Activated CD8-positive, alpha-beta T cell treated with anti-CD3 and anti-CD28 coated beads for 36 hours (primary cell): Measurements from ENCODE around the gene PLCL2. TPM values are rescaled to one million over a fixed set of nuclear protein-coding genes. Genes with fewer than 3 reads are reported as not detected.

Source experiments
- ATAC-seq: fragments of 200-7000 bp; cut with Tn5 transposase; one replicate; pipeline ENCODE4 v1.10.0; 2021; ENCODE audit warnings: mild to moderate bottlenecking, moderate library complexity
- CTCF ChIA-PET: fragments of 350-600 bp; sonication (Branson Sonifier 250); formaldehyde crosslinking; loops from one replicate; lab custom pipeline; 2021; ENCODE audit warnings: antibody characterized with exemption; lab: Charles Lee
- POLR2A ChIA-PET: fragments of 350-600 bp; sonication (Branson Sonifier 250); formaldehyde crosslinking; loops from one replicate; lab custom pipeline; 2021; ENCODE audit warnings: antibody characterized with exemption; lab: Charles Lee
- DNase-seq: peaks from one replicate; pipeline ENCODE4 v3.0.0-alpha.2; 2020
- H3K27ac Mint-ChIP-seq: one replicate; pipeline ENCODE4 v1.8.0; 2021; ENCODE audit warnings: mild to moderate bottlenecking, mixed read lengths
- H3K27me3 Mint-ChIP-seq: one replicate; pipeline ENCODE4 v1.8.0; 2021; ENCODE audit warnings: mixed read lengths
- H3K36me3 Mint-ChIP-seq: one replicate; pipeline ENCODE4 v1.8.0; 2021; ENCODE audit warnings: low read depth, mixed read lengths
- H3K4me1 Mint-ChIP-seq: one replicate; pipeline ENCODE4 v1.8.0; 2021; ENCODE audit warnings: low read depth, mixed read lengths
- H3K4me3 Mint-ChIP-seq: one replicate; pipeline ENCODE4 v1.8.0; 2021; ENCODE audit warnings: mild to moderate bottlenecking, moderate library complexity, mixed read lengths
- H3K9me3 Mint-ChIP-seq: one replicate; pipeline ENCODE4 v1.8.0; 2021; ENCODE audit warnings: mixed read lengths
- intact Hi-C: fragments of 100-400 bp; cut with micrococcal nuclease; formaldehyde crosslinking; loops from one replicate; pipeline ENCODE4 v1.10.0; 2022
- total RNA-seq, 2 experiments: library from RNA; stranded (reverse); gene quantifications; one replicate each; pipeline ENCODE4 v1.2.3, GENCODE V29; 2021
- TF ChIP-seq, protein P1 (sequence below): fragments of 200-600 bp; IDR thresholded peaks from one replicate; pipeline ENCODE4 v1.8.0; 2022; ENCODE audit warnings: antibody characterized with exemption, mild to moderate bottlenecking

PLCL2 gene
- total RNA-seq, 2 experiments from 2014 or later, result 19.4 to 19.7 TPM

GRCh38 chr3:17078926-17079465 is 194.2 kb downstream of the PLCL2 start:
- Mint-ChIP-seq H3K9me3 (peaks cover 5% of the 10 kb centered on the region), H3K36me3 (peaks cover 45% of the 10 kb centered on the region), H3K27me3 (no peaks in the 10 kb centered on the region), H3K4me1 (peaks cover 43% of the 10 kb centered on the region), H3K27ac (no peak overlapping the region), H3K4me3 (no peak overlapping the region)
- TF ChIP-seq, protein P1, sequence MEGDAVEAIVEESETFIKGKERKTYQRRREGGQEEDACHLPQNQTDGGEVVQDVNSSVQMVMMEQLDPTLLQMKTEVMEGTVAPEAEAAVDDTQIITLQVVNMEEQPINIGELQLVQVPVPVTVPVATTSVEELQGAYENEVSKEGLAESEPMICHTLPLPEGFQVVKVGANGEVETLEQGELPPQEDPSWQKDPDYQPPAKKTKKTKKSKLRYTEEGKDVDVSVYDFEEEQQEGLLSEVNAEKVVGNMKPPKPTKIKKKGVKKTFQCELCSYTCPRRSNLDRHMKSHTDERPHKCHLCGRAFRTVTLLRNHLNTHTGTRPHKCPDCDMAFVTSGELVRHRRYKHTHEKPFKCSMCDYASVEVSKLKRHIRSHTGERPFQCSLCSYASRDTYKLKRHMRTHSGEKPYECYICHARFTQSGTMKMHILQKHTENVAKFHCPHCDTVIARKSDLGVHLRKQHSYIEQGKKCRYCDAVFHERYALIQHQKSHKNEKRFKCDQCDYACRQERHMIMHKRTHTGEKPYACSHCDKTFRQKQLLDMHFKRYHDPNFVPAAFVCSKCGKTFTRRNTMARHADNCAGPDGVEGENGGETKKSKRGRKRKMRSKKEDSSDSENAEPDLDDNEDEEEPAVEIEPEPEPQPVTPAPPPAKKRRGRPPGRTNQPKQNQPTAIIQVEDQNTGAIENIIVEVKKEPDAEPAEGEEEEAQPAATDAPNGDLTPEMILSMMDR, result no peak
- DNase-seq, result no peak
- intact Hi-C loops, result no loop called here
- ChIA-PET CTCF (interaction anchor here (1.3 kb wide), 1 partner anchor 18 kb away, joined by 4 read pairs; no protein-coding TSS in a partner anchor), POLR2A (no interaction called here)
- ATAC-seq, result no peak

DNA sequence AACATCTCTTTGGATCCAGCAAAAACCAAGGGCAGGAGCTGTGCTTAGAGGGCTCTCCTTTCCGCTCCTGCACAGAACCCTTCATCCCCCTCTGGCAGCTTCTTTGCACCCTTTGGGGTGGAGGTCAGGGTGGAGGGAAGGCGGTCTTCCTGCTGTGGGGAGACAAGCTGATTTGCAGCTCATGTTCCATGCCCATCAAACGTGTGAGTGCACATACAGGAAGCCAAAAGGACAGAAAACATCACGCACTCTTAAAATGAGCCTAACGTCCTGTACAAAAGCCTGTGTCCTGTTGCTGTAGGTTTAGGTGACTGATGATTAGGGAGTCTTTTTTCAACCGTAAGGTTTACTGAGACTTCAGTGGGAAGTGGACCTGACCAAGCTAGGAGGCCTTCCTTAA is 195.2 kb downstream of the PLCL2 start:
- peak overlapping the region; percentile 22 for H3K27ac Mint-ChIP-seq
- ChIA-PET CTCF (no interaction called here), POLR2A (interaction anchor here (0.9 kb wide), 1 partner anchor 72 kb away, joined by 3 read pairs; no protein-coding TSS in a partner anchor)

GRCh38 chr3:17081520-17081919 is 196.8 kb downstream of the PLCL2 start:
- POLR2A ChIA-PET, result no interaction called here
- Mint-ChIP-seq H3K27ac (no peak overlapping the region), H3K4me1 (peaks cover 29% of the 10 kb centered on the region), H3K9me3 (peaks cover 2% of the 10 kb centered on the region), H3K36me3 (peaks cover 47% of the 10 kb centered on the region), H3K4me3 (no peak overlapping the region), H3K27me3 (no peaks in the 10 kb centered on the region)
- ATAC-seq (no peak), DNase-seq (no peak)
- intact Hi-C loops, result no loop called here
- TF ChIP-seq, protein P1, result no peak
- CTCF ChIA-PET, result no interaction called here

More for the DNA sequence above, 195.2 kb downstream of the PLCL2 start:
- intact Hi-C loops, result no loop called here
- H3K4me1 Mint-ChIP-seq, result peaks cover 34% of the 10 kb centered on the region
- peaks cover 7% of the 10 kb centered on the region for H3K9me3 Mint-ChIP-seq
- ATAC-seq (no peak), DNase-seq (no peak)
- peaks cover 52% of the 10 kb centered on the region for H3K36me3 Mint-ChIP-seq
- no peak overlapping the region for H3K4me3 Mint-ChIP-seq
- TF ChIP-seq, protein P1, result no peak
- H3K27me3 Mint-ChIP-seq, result no peaks in the 10 kb centered on the region

DNA sequence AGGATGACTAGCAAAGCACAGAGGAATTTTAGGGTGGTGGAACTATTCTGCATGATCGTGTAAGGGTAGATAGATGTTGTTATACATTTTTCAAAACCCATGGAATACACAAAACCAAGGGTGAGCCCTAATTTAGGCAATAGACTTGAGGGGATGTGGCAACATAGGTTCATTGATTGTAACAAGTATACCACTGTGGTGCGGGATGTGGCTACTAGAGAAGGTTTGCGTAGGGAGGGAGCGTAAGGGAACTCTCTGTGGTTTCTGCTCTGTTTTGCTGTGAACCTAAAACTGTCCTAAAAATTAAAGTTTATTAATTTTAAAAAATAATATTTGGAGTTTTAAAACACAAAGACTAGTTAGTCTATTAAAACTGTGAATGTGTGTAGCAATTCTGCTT is 202.8 kb downstream of the PLCL2 start:
- DNase-seq (peak; percentile 48), ATAC-seq (peak; percentile 57)
- H3K4me1 Mint-ChIP-seq, result peaks cover 34% of the 10 kb centered on the region
- H3K27me3 Mint-ChIP-seq, result no peaks in the 10 kb centered on the region
- intact Hi-C loops, result no loop called here
- ChIA-PET CTCF (no interaction called here), POLR2A (no interaction called here)
- TF ChIP-seq, protein P1, result no peak
- H3K9me3 Mint-ChIP-seq, result peaks cover 2% of the 10 kb centered on the region
- peaks cover 51% of the 10 kb centered on the region for H3K36me3 Mint-ChIP-seq
- no peak overlapping the region for H3K27ac Mint-ChIP-seq
- no peak overlapping the region for H3K4me3 Mint-ChIP-seq

- intact Hi-C loops, result no loop called here
- Mint-ChIP-seq H3K9me3 (peaks cover 2% of the 10 kb centered on the region), H3K4me3 (no peak overlapping the region)
Measured at GRCh38 chr3:17088017-17088416, 203.3 kb downstream of the PLCL2 start.

More at GRCh38 chr3:17088017-17088416, 203.3 kb downstream of the PLCL2 start:
- no peak for DNase-seq
- CTCF ChIA-PET, result no interaction called here
- peaks cover 49% of the 10 kb centered on the region for H3K36me3 Mint-ChIP-seq
- H3K27ac Mint-ChIP-seq, result no peak overlapping the region
- POLR2A ChIA-PET, result no interaction called here
- peaks cover 33% of the 10 kb centered on the region for H3K4me1 Mint-ChIP-seq
- no peak for ATAC-seq
- TF ChIP-seq, protein P1, result no peak
- H3K27me3 Mint-ChIP-seq, result no peaks in the 10 kb centered on the region
